ENCODE data around the gene SULF2. TPM values are rescaled to one million over a fixed set of nuclear protein-coding genes. Genes with fewer than 3 reads are reported as not detected.

The SULF2 gene
- total RNA-seq, 1 donor from 2014 or later = 59.5 TPM

- no peak for DNase-seq (ENCODE audit: low spot score)
These were observed 22.5 kb downstream of the SULF2 start for GRCh38 chr20:47762699-47763268.

GRCh38 chr20:47761482-47762047 lies 23.7 kb downstream of the SULF2 start:
- DNase-seq (ENCODE audit: low spot score) = no peak

- no peak for DNase-seq (ENCODE audit: low spot score)
These were observed 24.4 kb downstream of the SULF2 start for GRCh38 chr20:47760686-47761481.

GRCh38 chr20:47758517-47759450 lies 26.5 kb downstream of the SULF2 start:
- DNase-seq (ENCODE audit: low spot score) = no peak

- no peak for DNase-seq (ENCODE audit: low spot score)
These were observed 27.9 kb downstream of the SULF2 start for GRCh38 chr20:47757145-47758035.

GRCh38 chr20:47754946-47755652 lies 30.2 kb downstream of the SULF2 start:
- no peak for DNase-seq (ENCODE audit: low spot score)

GRCh38 chr20:47754388-47754715 lies 30.9 kb downstream of the SULF2 start:
- no peak for DNase-seq (ENCODE audit: low spot score)

- DNase-seq (ENCODE audit: low spot score) = no peak
These were observed 31.5 kb downstream of the SULF2 start for GRCh38 chr20:47753576-47754387.

- DNase-seq (ENCODE audit: low spot score) = no peak
These were observed 33.8 kb downstream of the SULF2 start for GRCh38 chr20:47751449-47751848.

GRCh38 chr20:47749339-47749738 lies 35.9 kb downstream of the SULF2 start:
- no peak for DNase-seq (ENCODE audit: low spot score)

- no peak for DNase-seq (ENCODE audit: low spot score)
These were observed 36.5 kb downstream of the SULF2 start for GRCh38 chr20:47748823-47749222.

- DNase-seq (ENCODE audit: low spot score) = no peak
These were observed 37.2 kb downstream of the SULF2 start for GRCh38 chr20:47748069-47748468.

GRCh38 chr20:47747669-47748031 lies 37.6 kb downstream of the SULF2 start:
- no peak for DNase-seq (ENCODE audit: low spot score)

GRCh38 chr20:47744803-47745202 lies 40.5 kb downstream of the SULF2 start:
- DNase-seq (ENCODE audit: low spot score) = no peak

- DNase-seq (ENCODE audit: low spot score) = no peak
These were observed 41.6 kb downstream of the SULF2 start for GRCh38 chr20:47743671-47744070.

- no peak for DNase-seq (ENCODE audit: low spot score)
These were observed 43.3 kb downstream of the SULF2 start for GRCh38 chr20:47741669-47742608.

GRCh38 chr20:47740862-47741184 lies 44.5 kb downstream of the SULF2 start:
- no peak for DNase-seq (ENCODE audit: low spot score)

- no peak for DNase-seq (ENCODE audit: low spot score)
These were observed 45.0 kb downstream of the SULF2 start for GRCh38 chr20:47740121-47740861.
